Hepatocyte (in vitro differentiated cells): ENCODE results near the gene GRAP2.
"Not testable (repeated sequence)": the region's sequence is repeated elsewhere in the genome, so short reads cannot be mapped to it uniquely, and the experiment has no call there.

Experiments
- CTCF ChIP-seq: fragments of 200-600 bp; sonication (generic); IDR thresholded peaks from 2 replicates; pipeline ENCODE4 v1.5.1; 2016; ENCODE audit warnings: antibody characterized with exemption, mild to moderate bottlenecking; ENCODE audit not compliant: poor library complexity
- EZH2 ChIP-seq: fragments of 200-600 bp; sonication (generic); IDR thresholded peaks from 2 replicates; pipeline ENCODE4 v1.6.1; 2016; ENCODE audit warnings: antibody characterized with exemption, mild to moderate bottlenecking, borderline replicate concordance
- EZH2phosphoT487 ChIP-seq: fragments of 200-600 bp; sonication (generic); IDR thresholded peaks from one replicate; pipeline ENCODE4 v1.6.1; 2018; ENCODE audit warnings: antibody characterized with exemption, mild to moderate bottlenecking, low read depth, moderate library complexity; ENCODE audit not compliant: unreplicated experiment, severe bottlenecking

DNA sequence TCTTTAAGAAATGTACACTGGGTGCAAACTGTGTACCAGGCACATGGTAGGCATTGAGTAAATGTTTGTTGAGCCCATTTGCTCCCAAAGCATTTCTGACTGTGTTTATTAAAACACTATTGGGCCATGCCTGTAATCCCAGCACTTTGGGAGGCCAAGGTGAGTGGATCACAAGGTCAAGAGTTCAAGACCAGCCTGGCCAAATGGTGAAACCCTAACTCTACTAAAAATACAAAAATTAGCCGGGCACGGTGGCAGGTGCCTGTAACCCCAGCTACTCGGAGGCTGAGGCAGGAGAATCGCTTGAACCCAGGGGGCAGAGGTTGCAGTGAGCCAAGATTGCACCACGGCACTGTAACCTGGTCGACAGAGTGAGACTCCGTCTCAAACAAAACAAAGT is 92.0 kb downstream of the GRAP2 start:
- TF ChIP-seq CTCF, EZH2, EZH2phosphoT487: not testable (repeated sequence)
